ENCODE measurements around the gene OR6J1. TPM values are rescaled to one million over a fixed set of nuclear protein-coding genes. Genes with fewer than 3 reads are reported as not detected.

The OR6J1 gene
- polyA plus RNA-seq (2012; ENCODE audit: insufficient read length, low read depth): 0.06 TPM

DNA sequence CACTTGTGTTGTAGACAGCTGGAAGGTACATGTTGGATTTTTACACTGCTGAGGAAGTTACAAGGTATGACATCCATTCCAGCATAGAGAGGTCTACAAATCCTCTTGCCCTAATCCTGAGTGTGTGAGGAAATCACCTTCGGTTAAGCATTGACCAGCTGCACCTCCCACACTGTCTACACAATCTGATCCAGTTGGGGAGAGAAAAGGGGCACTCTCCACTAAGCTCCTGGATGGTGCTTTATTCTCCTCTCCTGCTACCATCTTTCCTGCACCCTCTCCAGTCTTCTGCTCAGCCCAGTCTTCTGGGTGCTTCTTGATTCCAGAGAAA lies at the start of gene OR6J1:
Gene OR6J1, minus strand, starts transcription at position 48 of the 331 bp plus-strand sequence. CDS start 9,541 bp downstream, outside the sequence.
- no peak for TF ChIP-seq SIN3A (IDR thresholded peaks at IDR 0.05; ENCODE audit: borderline replicate concordance, insufficient read depth, low read length)
- TF ChIP-seq REST (IDR thresholded peaks at IDR 0.05; ENCODE audit: insufficient read depth in 1 of 2, low read depth in 2 of 2, low read length in 2 of 2): no peak
- no peak for TF ChIP-seq FOXP2 (optimal IDR thresholded peaks at IDR 0.05; ENCODE audit: borderline replicate concordance, extremely low read depth, extremely low read length, insufficient read depth)
- no peak for TF ChIP-seq POLR2AphosphoS5 (IDR thresholded peaks at IDR 0.05; ENCODE audit: low read depth, low read length)

DNA sequence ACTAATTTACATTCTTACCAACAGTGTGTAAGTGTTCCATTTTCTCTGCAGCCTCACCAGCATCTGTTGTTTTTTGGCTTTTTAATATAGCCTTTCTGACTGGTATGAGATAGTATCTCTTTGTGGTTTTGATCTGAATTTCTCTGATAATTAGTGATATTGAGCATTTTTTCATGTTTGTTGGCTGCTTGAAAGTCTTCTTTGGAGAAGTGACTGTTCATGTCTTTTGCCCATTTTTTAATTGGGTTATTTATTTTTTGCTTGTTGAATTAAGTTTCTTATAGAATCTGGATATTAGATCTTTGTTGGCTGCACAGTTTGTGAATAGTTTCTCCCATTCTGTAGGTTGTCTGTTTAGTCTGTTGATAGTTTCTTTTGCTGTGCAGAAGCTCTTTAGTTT lies 48.0 kb upstream of the OR6J1 start:
- TF ChIP-seq REST (IDR thresholded peaks at IDR 0.05; ENCODE audit: insufficient read depth in 1 of 2, low read depth in 2 of 2, low read length in 2 of 2) (no peak), TAF1 (IDR thresholded peaks at IDR 0.05; ENCODE audit: borderline replicate concordance, insufficient read depth, low read length) (no peak), POLR2AphosphoS5 (IDR thresholded peaks at IDR 0.05; ENCODE audit: low read depth, low read length) (no peak), FOXP2 (optimal IDR thresholded peaks at IDR 0.05; ENCODE audit: borderline replicate concordance, extremely low read depth, extremely low read length, insufficient read depth) (no peak), SIN3A (IDR thresholded peaks at IDR 0.05; ENCODE audit: borderline replicate concordance, insufficient read depth, low read length) (no peak)

DNA sequence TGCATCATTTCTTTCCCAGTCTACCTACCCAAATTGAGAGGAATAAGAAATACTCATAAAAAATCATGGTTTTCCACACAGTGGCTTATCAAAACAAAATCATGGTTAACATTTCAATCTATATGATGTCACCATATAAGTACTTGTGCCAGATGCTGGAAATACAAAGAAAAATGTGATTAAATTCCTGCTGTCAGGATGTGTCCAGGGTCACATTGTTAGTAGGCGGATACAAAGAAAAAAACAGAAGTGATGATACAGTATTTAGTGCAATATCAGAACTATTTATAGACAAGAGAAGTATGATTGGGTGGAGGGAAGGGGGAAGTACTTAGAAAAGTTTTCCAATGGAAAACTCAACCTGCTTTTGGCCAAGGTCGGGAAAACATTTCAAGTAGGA lies 47.0 kb upstream of the OR6J1 start:
- no peak for TF ChIP-seq REST (IDR thresholded peaks at IDR 0.05; ENCODE audit: insufficient read depth in 1 of 2, low read depth in 2 of 2, low read length in 2 of 2)
- TF ChIP-seq TAF1 (IDR thresholded peaks at IDR 0.05; ENCODE audit: borderline replicate concordance, insufficient read depth, low read length): no peak
- no peak for TF ChIP-seq FOXP2 (optimal IDR thresholded peaks at IDR 0.05; ENCODE audit: borderline replicate concordance, extremely low read depth, extremely low read length, insufficient read depth)
- TF ChIP-seq POLR2AphosphoS5 (IDR thresholded peaks at IDR 0.05; ENCODE audit: low read depth, low read length): no peak
- TF ChIP-seq SIN3A (IDR thresholded peaks at IDR 0.05; ENCODE audit: borderline replicate concordance, insufficient read depth, low read length): no peak

- TF ChIP-seq REST (IDR thresholded peaks at IDR 0.05; ENCODE audit: insufficient read depth in 1 of 2, low read depth in 2 of 2, low read length in 2 of 2) (no peak), TAF1 (IDR thresholded peaks at IDR 0.05; ENCODE audit: borderline replicate concordance, insufficient read depth, low read length) (no peak), POLR2AphosphoS5 (IDR thresholded peaks at IDR 0.05; ENCODE audit: low read depth, low read length) (no peak), SIN3A (IDR thresholded peaks at IDR 0.05; ENCODE audit: borderline replicate concordance, insufficient read depth, low read length) (no peak), FOXP2 (optimal IDR thresholded peaks at IDR 0.05; ENCODE audit: borderline replicate concordance, extremely low read depth, extremely low read length, insufficient read depth) (no peak)
Observed at GRCh38 chr14:22689199-22689598, 45.0 kb upstream of the OR6J1 start.

DNA sequence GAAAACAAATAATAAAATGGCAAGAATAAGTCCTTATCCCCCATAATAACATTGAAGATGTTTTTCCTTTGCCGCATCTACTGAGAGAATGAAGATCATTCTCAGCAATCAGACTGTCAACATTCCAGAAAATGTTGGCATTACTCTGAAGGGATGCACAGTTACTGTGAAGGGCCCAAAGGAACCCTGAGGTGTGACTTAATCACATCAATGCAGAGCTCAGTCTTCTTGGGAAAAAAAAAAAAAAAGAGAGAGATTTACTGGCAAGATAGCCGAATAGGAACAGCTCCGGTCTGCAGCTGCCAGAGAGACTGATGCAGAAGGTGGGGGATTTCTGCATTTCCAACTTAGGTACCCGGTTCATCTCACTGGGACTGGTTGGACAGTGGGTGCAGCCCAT lies 41.3 kb upstream of the OR6J1 start:
- no peak for TF ChIP-seq SIN3A (IDR thresholded peaks at IDR 0.05; ENCODE audit: borderline replicate concordance, insufficient read depth, low read length)
- TF ChIP-seq POLR2AphosphoS5 (IDR thresholded peaks at IDR 0.05; ENCODE audit: low read depth, low read length): no peak
- no peak for TF ChIP-seq REST (IDR thresholded peaks at IDR 0.05; ENCODE audit: insufficient read depth in 1 of 2, low read depth in 2 of 2, low read length in 2 of 2)
- TF ChIP-seq TAF1 (IDR thresholded peaks at IDR 0.05; ENCODE audit: borderline replicate concordance, insufficient read depth, low read length): no peak
- no peak for TF ChIP-seq FOXP2 (optimal IDR thresholded peaks at IDR 0.05; ENCODE audit: borderline replicate concordance, extremely low read depth, extremely low read length, insufficient read depth)
